HPDE6-E6E7 (cell line): Measurements from ENCODE around the gene ATP1B1.
"Not testable (repeated sequence)": the region's sequence is repeated elsewhere in the genome, so short reads cannot be mapped to it uniquely, and the experiment has no call there.

Experiments used
- DNase-seq: peaks from one replicate; pipeline ENCODE4 v3.0.0; 2011; ENCODE audit warnings: missing footprints; ENCODE audit errors: extremely low spot score

The ATP1B1 gene

GRCh38 chr1:169142129-169142528, 35.6 kb downstream of the ATP1B1 start:
- no peak for DNase-seq

- no peak for DNase-seq
Observed at GRCh38 chr1:169143346-169143745, 36.9 kb downstream of the ATP1B1 start.

GRCh38 chr1:169143984-169144383, 37.5 kb downstream of the ATP1B1 start:
- DNase-seq: no peak

GRCh38 chr1:169144941-169145626, 38.6 kb downstream of the ATP1B1 start:
- DNase-seq: no peak

- DNase-seq: no peak
Observed at GRCh38 chr1:169146576-169147214, 40.2 kb downstream of the ATP1B1 start.

GRCh38 chr1:169148472-169149252, 42.2 kb downstream of the ATP1B1 start:
- DNase-seq: no peak

GRCh38 chr1:169149555-169150286, 43.2 kb downstream of the ATP1B1 start:
- no peak for DNase-seq

GRCh38 chr1:169150641-169151337, 44.3 kb downstream of the ATP1B1 start:
- no peak for DNase-seq

- no peak for DNase-seq
Observed at GRCh38 chr1:169151338-169151837, 44.9 kb downstream of the ATP1B1 start.

- no peak for DNase-seq
Observed at GRCh38 chr1:169155675-169156074, 49.2 kb downstream of the ATP1B1 start.

GRCh38 chr1:169156580-169156979, 50.1 kb downstream of the ATP1B1 start:
- no peak for DNase-seq

- DNase-seq: no peak
Observed at GRCh38 chr1:169160845-169161495, 54.5 kb downstream of the ATP1B1 start.

GRCh38 chr1:169161496-169162194, 55.2 kb downstream of the ATP1B1 start:
- DNase-seq: no peak

GRCh38 chr1:169163059-169163458, 56.6 kb downstream of the ATP1B1 start:
- DNase-seq: no peak

- DNase-seq: no peak
Observed at GRCh38 chr1:169175461-169175860, 69.0 kb downstream of the ATP1B1 start.

- not testable (repeated sequence) for DNase-seq
Observed at GRCh38 chr1:169179431-169179830, 72.9 kb downstream of the ATP1B1 start.

- DNase-seq: no peak
Observed at GRCh38 chr1:169180174-169180573, 73.7 kb downstream of the ATP1B1 start.
